ENCODE measurements around the gene CFAP126.

DNA sequence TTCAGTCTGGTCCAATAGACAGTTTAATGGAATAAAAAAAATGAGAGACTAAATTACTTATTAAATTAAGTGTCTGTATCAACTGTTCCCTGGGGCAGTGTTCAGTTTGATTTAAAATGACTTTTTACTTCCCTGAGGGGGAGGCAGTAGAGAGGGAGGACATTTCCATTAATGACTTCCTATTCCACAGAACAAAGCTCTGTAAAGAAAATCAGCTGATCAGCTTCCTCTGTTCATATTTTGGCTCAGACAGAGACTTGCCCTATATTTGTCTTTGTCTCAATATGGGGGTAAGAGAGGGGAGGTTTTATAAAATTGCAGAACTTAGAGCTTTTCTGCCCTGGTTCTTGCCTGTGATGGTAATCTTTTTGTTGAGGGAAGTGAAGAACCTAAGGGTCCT is 8.4 kb downstream of the CFAP126 start:
- TF ChIP-seq, protein P1, sequence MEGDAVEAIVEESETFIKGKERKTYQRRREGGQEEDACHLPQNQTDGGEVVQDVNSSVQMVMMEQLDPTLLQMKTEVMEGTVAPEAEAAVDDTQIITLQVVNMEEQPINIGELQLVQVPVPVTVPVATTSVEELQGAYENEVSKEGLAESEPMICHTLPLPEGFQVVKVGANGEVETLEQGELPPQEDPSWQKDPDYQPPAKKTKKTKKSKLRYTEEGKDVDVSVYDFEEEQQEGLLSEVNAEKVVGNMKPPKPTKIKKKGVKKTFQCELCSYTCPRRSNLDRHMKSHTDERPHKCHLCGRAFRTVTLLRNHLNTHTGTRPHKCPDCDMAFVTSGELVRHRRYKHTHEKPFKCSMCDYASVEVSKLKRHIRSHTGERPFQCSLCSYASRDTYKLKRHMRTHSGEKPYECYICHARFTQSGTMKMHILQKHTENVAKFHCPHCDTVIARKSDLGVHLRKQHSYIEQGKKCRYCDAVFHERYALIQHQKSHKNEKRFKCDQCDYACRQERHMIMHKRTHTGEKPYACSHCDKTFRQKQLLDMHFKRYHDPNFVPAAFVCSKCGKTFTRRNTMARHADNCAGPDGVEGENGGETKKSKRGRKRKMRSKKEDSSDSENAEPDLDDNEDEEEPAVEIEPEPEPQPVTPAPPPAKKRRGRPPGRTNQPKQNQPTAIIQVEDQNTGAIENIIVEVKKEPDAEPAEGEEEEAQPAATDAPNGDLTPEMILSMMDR (IDR thresholded peaks at IDR 0.05; ENCODE audit: low read depth, low read length), result no peak
- TF ChIP-seq, protein P2, sequence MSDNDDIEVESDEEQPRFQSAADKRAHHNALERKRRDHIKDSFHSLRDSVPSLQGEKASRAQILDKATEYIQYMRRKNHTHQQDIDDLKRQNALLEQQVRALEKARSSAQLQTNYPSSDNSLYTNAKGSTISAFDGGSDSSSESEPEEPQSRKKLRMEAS (IDR thresholded peaks at IDR 0.05; ENCODE audit: low read depth, low read length), result no peak
